ENCODE results near the gene MAGI2. TPM values are rescaled to one million over a fixed set of nuclear protein-coding genes. Genes with fewer than 3 reads are reported as not detected.

Gene MAGI2
- total RNA-seq, 3 donors from 2014 or later (not counting 1 experiment from before 2014, with no cell fraction given) = 0.09 to 0.48 (median 0.27) TPM

GRCh38 chr7:78563191-78563590, 890.3 kb downstream of the MAGI2 start:
- peaks cover 0 to 5% of the 10 kb centered on the region in 2 donors for H3K4me1 Mint-ChIP-seq

GRCh38 chr7:78562191-78562590, 891.3 kb downstream of the MAGI2 start:
- H3K4me1 ChIP-seq (ENCODE audit: control insufficient read depth, insufficient read depth, low read length) = no peaks in the 10 kb centered on the region
- no peak for TF ChIP-seq CTCF (IDR thresholded peaks at IDR 0.05)
- Mint-ChIP-seq H3K4me1 (peaks cover 0 to 5% of the 10 kb centered on the region in 2 donors), H3K36me3 (no peaks in the 10 kb centered on the region), H3K4me3 (no peak overlapping the region), H3K27ac (no peak overlapping the region), H3K9me3 (peaks cover 12 to 13% of the 10 kb centered on the region in 2 donors), H3K27me3 (ENCODE audit: low read depth in 2 of 2) (no peaks in the 10 kb centered on the region)
- ATAC-seq = no peak
- DNase-seq = no peak
- intact Hi-C loops (cut with micrococcal nuclease) = no loop called here
- H3K4me3 ChIP-seq (ENCODE audit: low read length) = no peak overlapping the region
- no peaks in the 10 kb centered on the region for H3K27me3 ChIP-seq (ENCODE audit: control insufficient read depth, insufficient read depth, low read length)
- H3K9me3 ChIP-seq (ENCODE audit: control insufficient read depth, insufficient read depth, low read length) = peaks cover 3% of the 10 kb centered on the region
- H3K27ac ChIP-seq (ENCODE audit: low read length) = no peak overlapping the region
- H3K36me3 ChIP-seq (ENCODE audit: control insufficient read depth, insufficient read depth, low read length) = no peaks in the 10 kb centered on the region

More at GRCh38 chr7:78563191-78563590, 890.3 kb downstream of the MAGI2 start:
- intact Hi-C loops (cut with micrococcal nuclease) = no loop called here
- H3K36me3 Mint-ChIP-seq = no peaks in the 10 kb centered on the region
- H3K27me3 ChIP-seq (ENCODE audit: control insufficient read depth, insufficient read depth, low read length) = no peaks in the 10 kb centered on the region
- ATAC-seq (no peak), DNase-seq (no peak)
- H3K9me3 ChIP-seq (ENCODE audit: control insufficient read depth, insufficient read depth, low read length) = peaks cover 3% of the 10 kb centered on the region
- no peak overlapping the region for H3K4me3 ChIP-seq (ENCODE audit: low read length)
- no peak overlapping the region for H3K27ac Mint-ChIP-seq
- H3K4me3 Mint-ChIP-seq = no peak overlapping the region
- H3K27ac ChIP-seq (ENCODE audit: low read length) = no peak overlapping the region
- no peaks in the 10 kb centered on the region for H3K27me3 Mint-ChIP-seq (ENCODE audit: low read depth in 2 of 2)
- no peak for TF ChIP-seq CTCF (IDR thresholded peaks at IDR 0.05)
- no peaks in the 10 kb centered on the region for H3K36me3 ChIP-seq (ENCODE audit: control insufficient read depth, insufficient read depth, low read length)
- 75% methylated on average over 5 of the region's 5 CpGs for WGBS (ENCODE audit: insufficient coverage)
- H3K9me3 Mint-ChIP-seq = peaks cover 12 to 13% of the 10 kb centered on the region in 2 donors
- no peaks in the 10 kb centered on the region for H3K4me1 ChIP-seq (ENCODE audit: control insufficient read depth, insufficient read depth, low read length)

- Mint-ChIP-seq H3K9me3 (peaks cover 9 to 10% of the 10 kb centered on the region in 2 donors), H3K27me3 (ENCODE audit: low read depth in 2 of 2) (no peaks in the 10 kb centered on the region), H3K27ac (no peak overlapping the region), H3K4me1 (peaks cover 0 to 5% of the 10 kb centered on the region in 2 donors), H3K36me3 (no peaks in the 10 kb centered on the region), H3K4me3 (no peak overlapping the region)
- no peaks in the 10 kb centered on the region for H3K4me1 ChIP-seq (ENCODE audit: control insufficient read depth, insufficient read depth, low read length)
- 60% methylated on average over 2 of the region's 3 CpGs for WGBS (ENCODE audit: insufficient coverage)
- H3K36me3 ChIP-seq (ENCODE audit: control insufficient read depth, insufficient read depth, low read length) = no peaks in the 10 kb centered on the region
- intact Hi-C loops (cut with micrococcal nuclease) = loop anchor here (10.0 kb wide), 1 partner anchor 64 kb away; no protein-coding TSS in a partner anchor
- DNase-seq (no peak), ATAC-seq (no peak)
- no peak overlapping the region for H3K27ac ChIP-seq (ENCODE audit: low read length)
- no peak overlapping the region for H3K4me3 ChIP-seq (ENCODE audit: low read length)
- no peaks in the 10 kb centered on the region for H3K27me3 ChIP-seq (ENCODE audit: control insufficient read depth, insufficient read depth, low read length)
- no peaks in the 10 kb centered on the region for H3K9me3 ChIP-seq (ENCODE audit: control insufficient read depth, insufficient read depth, low read length)
- TF ChIP-seq CTCF (IDR thresholded peaks at IDR 0.05) = no peak
Observed at GRCh38 chr7:78558566-78558965, 894.9 kb downstream of the MAGI2 start.

- ATAC-seq (no peak), DNase-seq (no peak)
- no peaks in the 10 kb centered on the region for H3K36me3 ChIP-seq (ENCODE audit: control insufficient read depth, insufficient read depth, low read length)
- no peaks in the 10 kb centered on the region for H3K36me3 Mint-ChIP-seq
- H3K27me3 ChIP-seq (ENCODE audit: control insufficient read depth, insufficient read depth, low read length) = no peaks in the 10 kb centered on the region
- no peaks in the 10 kb centered on the region for H3K4me1 Mint-ChIP-seq
- H3K9me3 ChIP-seq (ENCODE audit: control insufficient read depth, insufficient read depth, low read length) = peaks cover 4% of the 10 kb centered on the region
- H3K9me3 Mint-ChIP-seq = peaks cover 2% of the 10 kb centered on the region in 2 donors
- no peaks in the 10 kb centered on the region for H3K27me3 Mint-ChIP-seq (ENCODE audit: low read depth in 2 of 2)
- no peak overlapping the region for H3K27ac Mint-ChIP-seq
- H3K27ac ChIP-seq (ENCODE audit: low read length) = no peak overlapping the region
- no peak overlapping the region for H3K4me3 Mint-ChIP-seq
- WGBS (ENCODE audit: insufficient coverage) = 95% methylated on average over 1 of the region's 1 CpG
- intact Hi-C loops (cut with micrococcal nuclease) = no loop called here
- no peak for TF ChIP-seq CTCF (IDR thresholded peaks at IDR 0.05)
- no peaks in the 10 kb centered on the region for H3K4me1 ChIP-seq (ENCODE audit: control insufficient read depth, insufficient read depth, low read length)
- H3K4me3 ChIP-seq (ENCODE audit: low read length) = no peak overlapping the region
Observed at GRCh38 chr7:78543976-78544375, 909.5 kb downstream of the MAGI2 start.

All from natural killer cell (primary cell).